Suprapubic skin (tissue), 4 donors: ENCODE results near the gene DLAT. TPM values are rescaled to one million over a fixed set of nuclear protein-coding genes. Genes with fewer than 3 reads are reported as not detected.
"Not testable (repeated sequence)": the region's sequence is repeated elsewhere in the genome, so short reads cannot be mapped to it uniquely, and the experiment has no call there.

Source experiments
- DNase-seq, 2 donors: peaks; one replicate each; pipeline ENCODE4 v3.0.0-alpha.2; 2019; ENCODE audit warnings: low spot score in 2 of 2
- H3K27ac ChIP-seq: fragments of 200-600 bp; sonication (generic); one replicate; pipeline ENCODE4 v1.5.1; 2019
- H3K27me3 ChIP-seq: fragments of 200-600 bp; sonication (generic); one replicate; pipeline ENCODE4 v1.5.1; 2019
- H3K36me3 ChIP-seq: fragments of 200-600 bp; sonication (generic); one replicate; pipeline ENCODE4 v1.5.1; 2019
- H3K4me1 ChIP-seq: fragments of 200-600 bp; sonication (generic); one replicate; pipeline ENCODE4 v1.5.1; 2019
- H3K4me3 ChIP-seq: fragments of 200-600 bp; sonication (generic); one replicate; pipeline ENCODE4 v1.5.1; 2019; ENCODE audit warnings: mild to moderate bottlenecking
- H3K9me3 ChIP-seq: fragments of 200-600 bp; sonication (generic); one replicate; pipeline ENCODE4 v1.5.1; 2019
- EP300 ChIP-seq: sonication (generic); formaldehyde crosslinking; IDR thresholded peaks from one replicate; pipeline ENCODE4 v1.6.1; 2017; ENCODE audit warnings: antibody characterized with exemption
- POLR2A ChIP-seq, 2 donors: fragments of 450-650 bp; IDR thresholded peaks; one replicate each; pipeline ENCODE4 v1.6.1; 2017; ENCODE audit warnings: antibody characterized with exemption in 2 of 2, mild to moderate bottlenecking in 2 of 2, moderate library complexity in 2 of 2
- POLR2AphosphoS5 ChIP-seq, 3 donors: sonication (generic); formaldehyde crosslinking; IDR thresholded peaks; one replicate each; pipeline ENCODE4 v1.6.1; 2017; ENCODE audit warnings: antibody characterized with exemption in 3 of 3
- WGBS: methylation state at CpG from one replicate; pipeline ENCODE4 v1.1.5; 2018; 5-methylcytosine and 5-hydroxymethylcytosine counted together
- total RNA-seq, 4 donors: library from RNA; depleted of rRNA; stranded (reverse); fragments of >200 nt; gene quantifications; one replicate each; pipeline ENCODE4 v1.1.0, GENCODE V29; 2016
- TF ChIP-seq, protein P1 (sequence below), 2 donors: fragments of 200-600 bp in 1 of 2; fragments of 450-650 bp in 1 of 2; sonication (generic) in 1 of 2; IDR thresholded peaks; one replicate each; pipeline ENCODE4 v1.5.1; 2016 to 2019; ENCODE audit warnings: antibody characterized with exemption in 2 of 2, mild to moderate bottlenecking in 1 of 2, moderate library complexity in 1 of 2

DLAT gene
- total RNA-seq, 4 donors from 2014 or later = 16.0 to 32.5 (median 24.4) TPM

DNA sequence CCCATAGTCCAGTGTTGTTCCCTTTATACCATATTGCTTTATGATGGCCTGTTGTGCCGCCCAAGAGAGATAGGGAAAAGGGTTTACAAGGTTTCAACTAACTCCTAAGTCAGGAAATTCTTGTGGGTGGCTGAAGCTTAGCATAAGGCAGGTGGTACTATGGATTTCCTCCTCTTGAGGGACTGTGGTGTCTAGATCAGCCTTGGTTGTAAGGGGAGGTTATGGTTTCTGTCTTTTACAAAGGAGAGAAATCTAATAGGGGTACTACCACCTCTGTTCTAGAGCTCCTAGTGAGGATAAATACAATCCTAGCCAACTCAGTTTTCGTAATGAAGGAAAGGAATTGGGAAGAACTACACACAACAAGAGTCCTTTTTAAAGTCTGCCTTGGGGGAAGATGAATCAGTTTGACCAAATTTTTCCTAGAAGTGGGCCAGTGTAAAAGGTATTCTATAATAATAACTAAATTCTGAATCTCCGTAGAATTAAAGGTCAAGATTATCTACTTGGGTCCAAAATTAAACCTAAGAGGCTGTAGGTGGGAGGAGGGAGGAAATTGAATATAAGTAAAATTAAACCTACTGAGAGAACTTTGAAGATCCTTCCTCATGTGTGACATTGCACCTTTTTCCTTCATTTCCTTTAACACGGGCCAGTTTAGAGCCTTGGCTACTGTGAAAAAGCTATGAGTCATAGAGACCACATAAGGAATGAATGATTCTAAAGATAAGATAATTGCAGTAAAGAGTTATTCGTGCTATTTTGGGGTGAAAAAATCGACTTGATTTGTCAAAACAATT lies 17.2 kb downstream of the DLAT start:
- WGBS = 54% methylated on average over 6 of the region's 6 CpGs
- no peak overlapping the region for H3K4me3 ChIP-seq
- H3K4me1 ChIP-seq = no peaks in the 10 kb centered on the region
- H3K9me3 ChIP-seq = no peaks in the 10 kb centered on the region
- DNase-seq = no peak
- H3K36me3 ChIP-seq = peaks cover 74% of the 10 kb centered on the region
- H3K27ac ChIP-seq = no peak overlapping the region
- TF ChIP-seq POLR2AphosphoS5 (IDR thresholded peaks at IDR 0.05) (no peak), POLR2A (IDR thresholded peaks at IDR 0.05) (no peak), EP300 (no peak)
- TF ChIP-seq, protein P1, sequence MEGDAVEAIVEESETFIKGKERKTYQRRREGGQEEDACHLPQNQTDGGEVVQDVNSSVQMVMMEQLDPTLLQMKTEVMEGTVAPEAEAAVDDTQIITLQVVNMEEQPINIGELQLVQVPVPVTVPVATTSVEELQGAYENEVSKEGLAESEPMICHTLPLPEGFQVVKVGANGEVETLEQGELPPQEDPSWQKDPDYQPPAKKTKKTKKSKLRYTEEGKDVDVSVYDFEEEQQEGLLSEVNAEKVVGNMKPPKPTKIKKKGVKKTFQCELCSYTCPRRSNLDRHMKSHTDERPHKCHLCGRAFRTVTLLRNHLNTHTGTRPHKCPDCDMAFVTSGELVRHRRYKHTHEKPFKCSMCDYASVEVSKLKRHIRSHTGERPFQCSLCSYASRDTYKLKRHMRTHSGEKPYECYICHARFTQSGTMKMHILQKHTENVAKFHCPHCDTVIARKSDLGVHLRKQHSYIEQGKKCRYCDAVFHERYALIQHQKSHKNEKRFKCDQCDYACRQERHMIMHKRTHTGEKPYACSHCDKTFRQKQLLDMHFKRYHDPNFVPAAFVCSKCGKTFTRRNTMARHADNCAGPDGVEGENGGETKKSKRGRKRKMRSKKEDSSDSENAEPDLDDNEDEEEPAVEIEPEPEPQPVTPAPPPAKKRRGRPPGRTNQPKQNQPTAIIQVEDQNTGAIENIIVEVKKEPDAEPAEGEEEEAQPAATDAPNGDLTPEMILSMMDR (IDR thresholded peaks at IDR 0.05) = no peak
- no peaks in the 10 kb centered on the region for H3K27me3 ChIP-seq

DNA sequence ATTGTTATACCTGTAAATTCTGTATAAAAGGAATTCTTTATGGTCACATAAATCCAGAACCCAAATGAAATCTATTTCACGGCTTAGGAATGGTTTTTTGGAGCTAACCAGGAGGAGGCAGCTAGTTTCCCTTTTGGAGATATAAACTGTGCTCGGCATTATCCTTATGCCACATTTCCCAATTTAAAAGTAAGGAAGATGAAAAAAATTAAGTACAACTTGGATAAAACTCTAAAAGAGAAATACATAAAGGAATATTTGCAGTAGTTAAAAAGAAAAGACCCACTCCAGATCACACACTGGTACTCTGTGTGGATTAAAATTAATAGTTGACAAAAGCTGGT lies 17.7 kb downstream of the DLAT start:
- peaks cover 74% of the 10 kb centered on the region for H3K36me3 ChIP-seq

DNA sequence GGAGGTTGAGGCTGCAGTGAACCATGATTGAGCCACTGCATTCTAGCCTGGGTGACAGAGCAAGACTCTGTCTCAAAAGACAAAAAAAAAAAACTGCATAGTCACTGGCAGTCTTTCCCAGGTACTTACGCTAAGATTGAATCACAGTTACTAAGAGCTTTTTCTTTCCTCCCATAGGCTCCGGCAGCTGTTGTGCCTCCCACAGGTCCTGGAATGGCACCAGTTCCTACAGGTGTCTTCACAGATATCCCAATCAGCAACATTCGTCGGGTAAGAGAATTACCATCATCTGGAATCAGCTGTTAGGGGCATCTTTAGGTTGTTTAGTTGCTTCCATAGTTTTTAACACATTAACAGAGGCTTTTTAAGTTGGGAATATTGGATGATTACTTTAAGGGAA lies 19.8 kb downstream of the DLAT start:
- DNase-seq = no peak
- Histone ChIP-seq H3K36me3 (peaks cover 61% of the 10 kb centered on the region), H3K9me3 (no peaks in the 10 kb centered on the region), H3K4me1 (peaks cover 4% of the 10 kb centered on the region), H3K27me3 (no peaks in the 10 kb centered on the region), H3K27ac (no peak overlapping the region), H3K4me3 (no peak overlapping the region)
- 92% methylated on average over 4 of the region's 4 CpGs for WGBS
- no peak for TF ChIP-seq POLR2AphosphoS5 (IDR thresholded peaks at IDR 0.05)
- TF ChIP-seq, protein P1 (IDR thresholded peaks at IDR 0.05) = no peak
- TF ChIP-seq POLR2A (IDR thresholded peaks at IDR 0.05) = no peak
- no peak for TF ChIP-seq EP300

More for the DNA sequence above, 17.7 kb downstream of the DLAT start:
- TF ChIP-seq EP300 (no peak), POLR2A (IDR thresholded peaks at IDR 0.05) (no peak), POLR2AphosphoS5 (IDR thresholded peaks at IDR 0.05) (no peak)
- TF ChIP-seq, protein P1 (IDR thresholded peaks at IDR 0.05) = no peak
- no peak for DNase-seq
- no peaks in the 10 kb centered on the region for H3K9me3 ChIP-seq
- 92% methylated on average over 2 of the region's 2 CpGs for WGBS
- no peak overlapping the region for H3K4me3 ChIP-seq
- H3K27ac ChIP-seq = no peak overlapping the region
- H3K27me3 ChIP-seq = no peaks in the 10 kb centered on the region
- H3K4me1 ChIP-seq = no peaks in the 10 kb centered on the region

DNA sequence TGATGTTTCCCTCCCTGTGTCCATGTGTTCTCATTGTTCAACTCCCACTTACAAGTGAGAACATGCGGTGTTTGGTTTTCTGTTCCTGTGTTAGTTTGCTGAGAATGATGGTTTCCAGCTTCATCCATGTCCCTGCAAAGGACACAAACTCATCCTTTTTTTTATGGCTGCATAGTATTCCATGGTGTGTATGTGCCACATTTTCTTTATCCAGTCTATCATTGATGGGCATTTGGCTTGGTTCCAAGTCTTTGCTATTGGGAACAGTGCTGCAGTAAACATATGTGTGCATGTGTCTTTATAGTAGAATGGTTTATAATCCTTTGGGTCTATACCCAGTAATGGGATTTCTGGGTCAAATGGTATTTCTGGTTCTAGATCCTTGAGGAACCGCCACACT lies 21.4 kb downstream of the DLAT start:
- not testable (repeated sequence) for DNase-seq, H3K27me3 ChIP-seq, H3K9me3 ChIP-seq, H3K4me3 ChIP-seq, H3K4me1 ChIP-seq, H3K27ac ChIP-seq
- WGBS = 90% methylated on average over 2 of the region's 2 CpGs
- H3K36me3 ChIP-seq = peaks cover 53% of the 10 kb centered on the region

DNA sequence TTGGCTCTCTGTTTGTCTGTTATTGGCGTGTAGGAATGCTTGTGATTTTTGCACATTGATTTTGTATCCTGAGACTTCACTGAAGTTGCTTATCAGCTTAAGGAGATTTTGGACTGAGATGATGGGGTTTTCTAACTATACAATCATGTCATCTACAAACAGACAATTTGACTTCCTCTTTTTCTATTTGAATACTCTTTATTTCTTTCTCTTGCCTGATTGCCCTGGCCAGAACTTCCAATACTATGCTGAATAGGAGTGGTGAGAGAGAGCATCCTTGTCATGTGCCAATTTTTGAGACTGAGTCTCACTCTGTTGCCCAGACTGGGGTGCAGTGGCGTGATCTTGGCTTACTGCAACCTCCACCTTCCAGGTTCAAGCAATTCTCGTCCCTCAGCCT lies 23.0 kb downstream of the DLAT start:
- not testable (repeated sequence) for H3K4me3 ChIP-seq, DNase-seq, H3K27me3 ChIP-seq, H3K9me3 ChIP-seq, H3K27ac ChIP-seq, H3K4me1 ChIP-seq
- 96% methylated on average over 3 of the region's 3 CpGs for WGBS
- H3K36me3 ChIP-seq = peaks cover 69% of the 10 kb centered on the region

DNA sequence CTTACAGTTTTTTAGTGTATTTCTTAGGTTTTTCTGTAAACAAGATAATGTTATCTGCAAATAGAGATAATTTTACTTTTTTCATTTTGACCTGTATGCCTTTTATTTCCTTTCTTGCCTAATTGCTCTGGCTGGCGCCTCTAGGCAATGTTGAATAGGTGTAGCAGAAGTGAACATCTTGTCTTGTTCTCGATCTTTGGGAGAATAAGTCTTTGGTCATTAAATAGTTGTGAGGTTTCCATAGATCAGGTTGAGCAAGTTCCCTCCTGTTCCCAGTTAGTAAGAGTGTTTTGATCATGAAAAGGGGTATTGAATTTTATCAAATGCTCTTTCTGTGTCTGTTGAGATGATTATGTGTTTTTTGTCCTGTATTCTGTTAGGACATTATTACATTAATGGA lies 24.6 kb downstream of the DLAT start:
- DNase-seq = no peak
- no peaks in the 10 kb centered on the region for H3K9me3 ChIP-seq
- H3K4me1 ChIP-seq = peaks cover 4% of the 10 kb centered on the region
- TF ChIP-seq, protein P1 (IDR thresholded peaks at IDR 0.05) = no peak
- TF ChIP-seq POLR2A (IDR thresholded peaks at IDR 0.05) = no peak
- no peak for TF ChIP-seq EP300
- no peak for TF ChIP-seq POLR2AphosphoS5 (IDR thresholded peaks at IDR 0.05)
- H3K27ac ChIP-seq = no peak overlapping the region
- H3K4me3 ChIP-seq = no peak overlapping the region
- WGBS = 47% methylated on average over 2 of the region's 2 CpGs
- peaks cover 67% of the 10 kb centered on the region for H3K36me3 ChIP-seq
- no peaks in the 10 kb centered on the region for H3K27me3 ChIP-seq
